Coronary artery (tissue), 2 donors: ENCODE data around the gene FYB2.

Experiments used
- DNase-seq: peaks from one replicate; pipeline ENCODE4 v3.0.0-alpha.2; 2017; ENCODE audit warnings: low spot score
- H3K27ac ChIP-seq, 2 donors: fragments of 200-600 bp; sonication (generic); one replicate each; pipeline ENCODE4 v1.5.1; 2016 to 2019
- H3K4me3 ChIP-seq: fragments of 200-600 bp; sonication (generic); 2 replicates; pipeline ENCODE4 v1.5.1; 2016; ENCODE audit warnings: mild to moderate bottlenecking, moderate library complexity
- CTCF ChIP-seq: fragments of 200-600 bp; sonication (generic); IDR thresholded peaks from one replicate; pipeline ENCODE4 v1.5.1; 2019; ENCODE audit warnings: antibody characterized with exemption

Gene FYB2

GRCh38 chr1:56825436-56825835, 6.2 kb upstream of the FYB2 start:
- TF ChIP-seq CTCF, result no peak
- DNase-seq, result no peak
- no peak overlapping the region for H3K4me3 ChIP-seq

GRCh38 chr1:56824938-56825337, 5.7 kb upstream of the FYB2 start:
- H3K27ac ChIP-seq, result no peak overlapping the region
- no peak overlapping the region for H3K4me3 ChIP-seq
- no peak for TF ChIP-seq CTCF
- DNase-seq, result no peak

More at GRCh38 chr1:56825436-56825835, 6.2 kb upstream of the FYB2 start:
- no peak overlapping the region for H3K27ac ChIP-seq

GRCh38 chr1:56824271-56824670, 5.1 kb upstream of the FYB2 start:
- Histone ChIP-seq H3K4me3 (no peak overlapping the region), H3K27ac (no peak overlapping the region)
- no peak for TF ChIP-seq CTCF
- DNase-seq, result no peak

GRCh38 chr1:56821462-56821797, 2.2 kb upstream of the FYB2 start:
- DNase-seq, result no peak
- Histone ChIP-seq H3K4me3 (peak overlapping the region; percentile 21), H3K27ac (no peak overlapping the region)
- no peak for TF ChIP-seq CTCF

- H3K27ac ChIP-seq, result no peak overlapping the region
- peak overlapping the region; percentile 21 for H3K4me3 ChIP-seq
- TF ChIP-seq CTCF, result peak; percentile 83
- no peak for DNase-seq
These were observed 1.7 kb upstream of the FYB2 start for GRCh38 chr1:56820755-56821461.

GRCh38 chr1:56817716-56818463, 1.3 kb downstream of the FYB2 start:
- no peak overlapping the region for H3K27ac ChIP-seq
- DNase-seq, result no peak
- no peak overlapping the region for H3K4me3 ChIP-seq
- no peak for TF ChIP-seq CTCF

- no peak for DNase-seq
- TF ChIP-seq CTCF, result no peak
- Histone ChIP-seq H3K4me3 (no peak overlapping the region), H3K27ac (no peak overlapping the region)
These were observed 2.3 kb downstream of the FYB2 start for GRCh38 chr1:56816909-56817308.
